ENCODE results near the gene VCL.

DNA sequence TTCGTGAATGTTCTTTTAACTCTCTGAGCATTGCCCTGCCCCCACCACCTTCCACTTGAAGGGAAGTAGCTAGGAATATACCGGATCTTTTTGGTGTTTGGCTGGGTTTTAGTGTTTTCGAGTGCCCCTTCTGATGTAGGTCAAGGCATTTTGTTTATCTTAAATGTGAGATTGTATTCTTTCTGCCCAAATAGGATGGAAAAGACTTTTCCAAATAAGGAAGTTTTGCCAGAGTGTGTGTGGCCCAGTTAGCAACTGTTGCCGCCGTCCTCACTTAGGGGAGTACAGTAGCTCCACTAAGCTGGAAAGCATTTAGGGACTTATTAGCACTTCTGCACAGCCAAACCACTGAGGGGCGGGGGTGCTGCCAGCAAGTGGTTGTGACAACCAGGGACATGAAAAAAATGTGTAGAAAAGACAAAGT, 29.8 kb upstream of the VCL start:
- TF ChIP-seq SIRT6 (IDR thresholded peaks at IDR 0.05; ENCODE audit: low read length) (no peak), EGR1 (IDR thresholded peaks at IDR 0.05; ENCODE audit: borderline replicate concordance, low read depth, low read length) (no peak), POLR2A (IDR thresholded peaks at IDR 0.05; ENCODE audit: control extremely low read depth in 1 of 2, low read depth in 2 of 2, low read length in 2 of 2) (no peak), GABPA (IDR thresholded peaks at IDR 0.05; ENCODE audit: borderline replicate concordance, insufficient read depth, low read length) (no peak), KDM1A (IDR thresholded peaks at IDR 0.05; ENCODE audit: borderline replicate concordance, low read length) (no peak), CHD2 (IDR thresholded peaks at IDR 0.05; ENCODE audit: low read length) (no peak), YY1 (IDR thresholded peaks at IDR 0.05; ENCODE audit: low read depth, low read length) (no peak), POLR2AphosphoS5 (IDR thresholded peaks at IDR 0.05; ENCODE audit: low read depth, low read length) (no peak), FOSL1 (IDR thresholded peaks at IDR 0.05; ENCODE audit: insufficient read depth, low read depth, low read length) (no peak)
- TF ChIP-seq, protein P1, sequence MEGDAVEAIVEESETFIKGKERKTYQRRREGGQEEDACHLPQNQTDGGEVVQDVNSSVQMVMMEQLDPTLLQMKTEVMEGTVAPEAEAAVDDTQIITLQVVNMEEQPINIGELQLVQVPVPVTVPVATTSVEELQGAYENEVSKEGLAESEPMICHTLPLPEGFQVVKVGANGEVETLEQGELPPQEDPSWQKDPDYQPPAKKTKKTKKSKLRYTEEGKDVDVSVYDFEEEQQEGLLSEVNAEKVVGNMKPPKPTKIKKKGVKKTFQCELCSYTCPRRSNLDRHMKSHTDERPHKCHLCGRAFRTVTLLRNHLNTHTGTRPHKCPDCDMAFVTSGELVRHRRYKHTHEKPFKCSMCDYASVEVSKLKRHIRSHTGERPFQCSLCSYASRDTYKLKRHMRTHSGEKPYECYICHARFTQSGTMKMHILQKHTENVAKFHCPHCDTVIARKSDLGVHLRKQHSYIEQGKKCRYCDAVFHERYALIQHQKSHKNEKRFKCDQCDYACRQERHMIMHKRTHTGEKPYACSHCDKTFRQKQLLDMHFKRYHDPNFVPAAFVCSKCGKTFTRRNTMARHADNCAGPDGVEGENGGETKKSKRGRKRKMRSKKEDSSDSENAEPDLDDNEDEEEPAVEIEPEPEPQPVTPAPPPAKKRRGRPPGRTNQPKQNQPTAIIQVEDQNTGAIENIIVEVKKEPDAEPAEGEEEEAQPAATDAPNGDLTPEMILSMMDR (IDR thresholded peaks at IDR 0.05; ENCODE audit: control extremely low read depth in 1 of 3, insufficient read depth in 1 of 3, low read depth in 1 of 3, low read length in 3 of 3): no peak
- TF ChIP-seq, protein P2, sequence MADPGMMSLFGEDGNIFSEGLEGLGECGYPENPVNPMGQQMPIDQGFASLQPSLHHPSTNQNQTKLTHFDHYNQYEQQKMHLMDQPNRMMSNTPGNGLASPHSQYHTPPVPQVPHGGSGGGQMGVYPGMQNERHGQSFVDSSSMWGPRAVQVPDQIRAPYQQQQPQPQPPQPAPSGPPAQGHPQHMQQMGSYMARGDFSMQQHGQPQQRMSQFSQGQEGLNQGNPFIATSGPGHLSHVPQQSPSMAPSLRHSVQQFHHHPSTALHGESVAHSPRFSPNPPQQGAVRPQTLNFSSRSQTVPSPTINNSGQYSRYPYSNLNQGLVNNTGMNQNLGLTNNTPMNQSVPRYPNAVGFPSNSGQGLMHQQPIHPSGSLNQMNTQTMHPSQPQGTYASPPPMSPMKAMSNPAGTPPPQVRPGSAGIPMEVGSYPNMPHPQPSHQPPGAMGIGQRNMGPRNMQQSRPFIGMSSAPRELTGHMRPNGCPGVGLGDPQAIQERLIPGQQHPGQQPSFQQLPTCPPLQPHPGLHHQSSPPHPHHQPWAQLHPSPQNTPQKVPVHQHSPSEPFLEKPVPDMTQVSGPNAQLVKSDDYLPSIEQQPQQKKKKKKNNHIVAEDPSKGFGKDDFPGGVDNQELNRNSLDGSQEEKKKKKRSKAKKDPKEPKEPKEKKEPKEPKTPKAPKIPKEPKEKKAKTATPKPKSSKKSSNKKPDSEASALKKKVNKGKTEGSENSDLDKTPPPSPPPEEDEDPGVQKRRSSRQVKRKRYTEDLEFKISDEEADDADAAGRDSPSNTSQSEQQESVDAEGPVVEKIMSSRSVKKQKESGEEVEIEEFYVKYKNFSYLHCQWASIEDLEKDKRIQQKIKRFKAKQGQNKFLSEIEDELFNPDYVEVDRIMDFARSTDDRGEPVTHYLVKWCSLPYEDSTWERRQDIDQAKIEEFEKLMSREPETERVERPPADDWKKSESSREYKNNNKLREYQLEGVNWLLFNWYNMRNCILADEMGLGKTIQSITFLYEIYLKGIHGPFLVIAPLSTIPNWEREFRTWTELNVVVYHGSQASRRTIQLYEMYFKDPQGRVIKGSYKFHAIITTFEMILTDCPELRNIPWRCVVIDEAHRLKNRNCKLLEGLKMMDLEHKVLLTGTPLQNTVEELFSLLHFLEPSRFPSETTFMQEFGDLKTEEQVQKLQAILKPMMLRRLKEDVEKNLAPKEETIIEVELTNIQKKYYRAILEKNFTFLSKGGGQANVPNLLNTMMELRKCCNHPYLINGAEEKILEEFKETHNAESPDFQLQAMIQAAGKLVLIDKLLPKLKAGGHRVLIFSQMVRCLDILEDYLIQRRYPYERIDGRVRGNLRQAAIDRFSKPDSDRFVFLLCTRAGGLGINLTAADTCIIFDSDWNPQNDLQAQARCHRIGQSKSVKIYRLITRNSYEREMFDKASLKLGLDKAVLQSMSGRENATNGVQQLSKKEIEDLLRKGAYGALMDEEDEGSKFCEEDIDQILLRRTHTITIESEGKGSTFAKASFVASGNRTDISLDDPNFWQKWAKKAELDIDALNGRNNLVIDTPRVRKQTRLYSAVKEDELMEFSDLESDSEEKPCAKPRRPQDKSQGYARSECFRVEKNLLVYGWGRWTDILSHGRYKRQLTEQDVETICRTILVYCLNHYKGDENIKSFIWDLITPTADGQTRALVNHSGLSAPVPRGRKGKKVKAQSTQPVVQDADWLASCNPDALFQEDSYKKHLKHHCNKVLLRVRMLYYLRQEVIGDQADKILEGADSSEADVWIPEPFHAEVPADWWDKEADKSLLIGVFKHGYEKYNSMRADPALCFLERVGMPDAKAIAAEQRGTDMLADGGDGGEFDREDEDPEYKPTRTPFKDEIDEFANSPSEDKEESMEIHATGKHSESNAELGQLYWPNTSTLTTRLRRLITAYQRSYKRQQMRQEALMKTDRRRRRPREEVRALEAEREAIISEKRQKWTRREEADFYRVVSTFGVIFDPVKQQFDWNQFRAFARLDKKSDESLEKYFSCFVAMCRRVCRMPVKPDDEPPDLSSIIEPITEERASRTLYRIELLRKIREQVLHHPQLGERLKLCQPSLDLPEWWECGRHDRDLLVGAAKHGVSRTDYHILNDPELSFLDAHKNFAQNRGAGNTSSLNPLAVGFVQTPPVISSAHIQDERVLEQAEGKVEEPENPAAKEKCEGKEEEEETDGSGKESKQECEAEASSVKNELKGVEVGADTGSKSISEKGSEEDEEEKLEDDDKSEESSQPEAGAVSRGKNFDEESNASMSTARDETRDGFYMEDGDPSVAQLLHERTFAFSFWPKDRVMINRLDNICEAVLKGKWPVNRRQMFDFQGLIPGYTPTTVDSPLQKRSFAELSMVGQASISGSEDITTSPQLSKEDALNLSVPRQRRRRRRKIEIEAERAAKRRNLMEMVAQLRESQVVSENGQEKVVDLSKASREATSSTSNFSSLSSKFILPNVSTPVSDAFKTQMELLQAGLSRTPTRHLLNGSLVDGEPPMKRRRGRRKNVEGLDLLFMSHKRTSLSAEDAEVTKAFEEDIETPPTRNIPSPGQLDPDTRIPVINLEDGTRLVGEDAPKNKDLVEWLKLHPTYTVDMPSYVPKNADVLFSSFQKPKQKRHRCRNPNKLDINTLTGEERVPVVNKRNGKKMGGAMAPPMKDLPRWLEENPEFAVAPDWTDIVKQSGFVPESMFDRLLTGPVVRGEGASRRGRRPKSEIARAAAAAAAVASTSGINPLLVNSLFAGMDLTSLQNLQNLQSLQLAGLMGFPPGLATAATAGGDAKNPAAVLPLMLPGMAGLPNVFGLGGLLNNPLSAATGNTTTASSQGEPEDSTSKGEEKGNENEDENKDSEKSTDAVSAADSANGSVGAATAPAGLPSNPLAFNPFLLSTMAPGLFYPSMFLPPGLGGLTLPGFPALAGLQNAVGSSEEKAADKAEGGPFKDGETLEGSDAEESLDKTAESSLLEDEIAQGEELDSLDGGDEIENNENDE (IDR thresholded peaks at IDR 0.05; ENCODE audit: insufficient replicate concordance, low read length): no peak
- TF ChIP-seq, protein P3, sequence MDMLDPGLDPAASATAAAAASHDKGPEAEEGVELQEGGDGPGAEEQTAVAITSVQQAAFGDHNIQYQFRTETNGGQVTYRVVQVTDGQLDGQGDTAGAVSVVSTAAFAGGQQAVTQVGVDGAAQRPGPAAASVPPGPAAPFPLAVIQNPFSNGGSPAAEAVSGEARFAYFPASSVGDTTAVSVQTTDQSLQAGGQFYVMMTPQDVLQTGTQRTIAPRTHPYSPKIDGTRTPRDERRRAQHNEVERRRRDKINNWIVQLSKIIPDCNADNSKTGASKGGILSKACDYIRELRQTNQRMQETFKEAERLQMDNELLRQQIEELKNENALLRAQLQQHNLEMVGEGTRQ (IDR thresholded peaks at IDR 0.05; ENCODE audit: low read length): no peak
- TF ChIP-seq, protein P4, sequence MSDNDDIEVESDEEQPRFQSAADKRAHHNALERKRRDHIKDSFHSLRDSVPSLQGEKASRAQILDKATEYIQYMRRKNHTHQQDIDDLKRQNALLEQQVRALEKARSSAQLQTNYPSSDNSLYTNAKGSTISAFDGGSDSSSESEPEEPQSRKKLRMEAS (IDR thresholded peaks at IDR 0.05): no peak

Data from H1 (cell line).